Activated T-helper 2 cell treated with anti-CD3 and anti-CD28 coated beads, Interferon-gamma antibody, Interleukin-2, Interleukin-4, amounts not matched to agents 10 μg/mL and 5 μg/mL and 100 μg/mL, durations not matched to agents 14 hours and 24 hours and 36 hours (primary cell): Measurements from ENCODE around the gene ZNF367. TPM values are rescaled to one million over a fixed set of nuclear protein-coding genes. Genes with fewer than 3 reads are reported as not detected.

ENCODE experiments used
- DNase-seq: peaks from one replicate; pipeline ENCODE4 v3.0.0; 2021; ENCODE audit warnings: low spot score
- H3K27ac Mint-ChIP-seq: one replicate; pipeline ENCODE4 v1.8.0; 2021; ENCODE audit warnings: mixed read lengths
- H3K27me3 Mint-ChIP-seq: one replicate; pipeline ENCODE4 v1.8.0; 2021; ENCODE audit warnings: low read depth, mixed read lengths
- H3K36me3 Mint-ChIP-seq: one replicate; pipeline ENCODE4 v1.8.0; 2021; ENCODE audit warnings: low read depth, mixed read lengths
- H3K4me1 Mint-ChIP-seq: one replicate; pipeline ENCODE4 v1.8.0; 2021; ENCODE audit warnings: low read depth, mixed read lengths
- H3K4me3 Mint-ChIP-seq: one replicate; pipeline ENCODE4 v1.8.0; 2021; ENCODE audit warnings: low read depth, mild to moderate bottlenecking, moderate library complexity, mixed read lengths
- H3K9me3 Mint-ChIP-seq: one replicate; pipeline ENCODE4 v1.8.0; 2021; ENCODE audit warnings: mixed read lengths
- intact Hi-C: fragments of 100-400 bp; cut with micrococcal nuclease; formaldehyde crosslinking; loops from one replicate; pipeline ENCODE4 v1.15.1; 2023
- total RNA-seq: library from RNA; stranded (reverse); gene quantifications from 2 replicates; pipeline ENCODE4 v1.2.3, GENCODE V29; 2022

Gene ZNF367
- total RNA-seq, 1 donor from 2014 or later, result 19.6 TPM

GRCh38 chr9:96449845-96450612 lies 31.9 kb upstream of the ZNF367 start, which contains the start of gene HABP4:
Gene HABP4, plus strand, starts transcription at chr9:96450169. Its CDS starts 111 bp downstream, at chr9:96450280.
- DNase-seq, result peak; percentile 93
- Mint-ChIP-seq H3K27me3 (peaks cover 11% of the 10 kb centered on the region), H3K9me3 (no peaks in the 10 kb centered on the region), H3K4me3 (peak within 1 kb of the TSS; percentile 86), H3K4me1 (peaks cover 28% of the 10 kb centered on the region), H3K27ac (no peak within 1 kb of the TSS), H3K36me3 (peaks cover 3% of the 10 kb centered on the region)
- intact Hi-C loops, result loop anchor here (1.0 to 10.0 kb wide), 4 partner anchors 29 to 405 kb away; partner anchors contain the start of genes ZNF367 and ZNF782

DNA sequence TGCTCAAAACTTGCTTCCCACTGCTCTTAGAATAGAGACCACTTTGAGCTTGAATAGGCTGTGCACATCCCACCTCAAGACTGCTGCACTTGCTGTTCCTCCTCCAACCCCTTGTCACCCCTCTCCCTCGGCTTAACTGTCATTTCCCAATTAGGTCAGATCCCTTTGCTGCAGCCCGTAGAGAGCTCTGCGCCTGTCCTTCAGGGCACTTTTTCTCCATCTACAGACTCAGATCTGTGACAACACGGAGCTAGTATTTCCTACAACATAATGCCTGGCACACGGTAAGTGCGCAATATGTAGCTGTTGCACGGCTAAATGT lies 31.3 kb upstream of the ZNF367 start:
- DNase-seq, result no peak
- Mint-ChIP-seq H3K4me3 (peak overlapping the region; percentile 64), H3K36me3 (peaks cover 3% of the 10 kb centered on the region), H3K27ac (no peak overlapping the region), H3K27me3 (peaks cover 11% of the 10 kb centered on the region), H3K9me3 (no peaks in the 10 kb centered on the region), H3K4me1 (peaks cover 28% of the 10 kb centered on the region)
- intact Hi-C loops, result loop anchor here (1.0 to 10.0 kb wide), 2 partner anchors 31 to 405 kb away; partner anchors contain the start of genes ZNF367 and ZNF782

- Mint-ChIP-seq H3K27me3 (peaks cover 11% of the 10 kb centered on the region), H3K4me3 (no peak overlapping the region), H3K9me3 (no peaks in the 10 kb centered on the region), H3K27ac (no peak overlapping the region), H3K4me1 (peaks cover 26% of the 10 kb centered on the region), H3K36me3 (peaks cover 1% of the 10 kb centered on the region)
- no peak for DNase-seq
- intact Hi-C loops, result loop anchor here (1.0 to 10.0 kb wide), 2 partner anchors 30 to 406 kb away; partner anchors contain the start of genes ZNF367 and ZNF782
Observed at GRCh38 chr9:96448546-96449170, 30.5 kb upstream of the ZNF367 start.

DNA sequence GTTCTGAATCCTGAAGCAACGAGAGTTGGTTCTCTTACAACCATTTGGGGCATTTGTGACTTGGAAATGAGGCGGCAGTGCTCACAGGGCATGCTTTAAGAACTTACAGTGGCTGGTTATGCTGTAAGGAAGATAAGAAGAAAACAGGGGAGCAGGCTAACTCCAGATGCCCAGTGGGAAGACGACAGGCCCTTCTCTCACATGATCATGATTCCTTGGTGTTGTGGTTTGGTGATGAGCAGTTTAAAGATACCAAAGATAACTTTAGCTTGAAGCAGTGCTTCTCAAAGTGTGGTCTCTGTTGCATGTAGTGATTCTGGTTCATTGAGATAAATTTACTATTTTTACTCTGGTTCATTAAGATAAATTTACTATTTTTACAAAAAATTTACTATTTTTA lies 29.2 kb upstream of the ZNF367 start:
- Mint-ChIP-seq H3K9me3 (no peaks in the 10 kb centered on the region), H3K27me3 (peaks cover 11% of the 10 kb centered on the region), H3K4me1 (peaks cover 21% of the 10 kb centered on the region), H3K4me3 (no peak overlapping the region), H3K27ac (no peak overlapping the region), H3K36me3 (no peaks in the 10 kb centered on the region)
- no peak for DNase-seq
- intact Hi-C loops, result loop anchor here (10.0 kb wide), 1 partner anchor 407 kb away; the partner anchor contains the start of gene ZNF782

GRCh38 chr9:96442491-96442890 lies 24.3 kb upstream of the ZNF367 start:
- intact Hi-C loops, result loop anchor here (5.0 to 10.0 kb wide), 2 partner anchors 210 to 412 kb away; partner anchors contain the start of gene ZNF782
- H3K27ac Mint-ChIP-seq, result no peak overlapping the region

GRCh38 chr9:96441798-96442445 lies 23.8 kb upstream of the ZNF367 start:
- no peak overlapping the region for H3K4me3 Mint-ChIP-seq
- DNase-seq, result no peak
- peaks cover 3% of the 10 kb centered on the region for H3K4me1 Mint-ChIP-seq
- no peaks in the 10 kb centered on the region for H3K36me3 Mint-ChIP-seq
- H3K27ac Mint-ChIP-seq, result no peak overlapping the region
- intact Hi-C loops, result loop anchor here (5.0 to 10.0 kb wide), 2 partner anchors 210 to 413 kb away; partner anchors contain the start of gene ZNF782
- no peaks in the 10 kb centered on the region for H3K9me3 Mint-ChIP-seq
- no peaks in the 10 kb centered on the region for H3K27me3 Mint-ChIP-seq

More at GRCh38 chr9:96442491-96442890, 24.3 kb upstream of the ZNF367 start:
- H3K4me3 Mint-ChIP-seq, result no peak overlapping the region
- DNase-seq, result no peak
- H3K27me3 Mint-ChIP-seq, result no peaks in the 10 kb centered on the region
- H3K4me1 Mint-ChIP-seq, result peaks cover 7% of the 10 kb centered on the region
- H3K36me3 Mint-ChIP-seq, result no peaks in the 10 kb centered on the region
- no peaks in the 10 kb centered on the region for H3K9me3 Mint-ChIP-seq

DNA sequence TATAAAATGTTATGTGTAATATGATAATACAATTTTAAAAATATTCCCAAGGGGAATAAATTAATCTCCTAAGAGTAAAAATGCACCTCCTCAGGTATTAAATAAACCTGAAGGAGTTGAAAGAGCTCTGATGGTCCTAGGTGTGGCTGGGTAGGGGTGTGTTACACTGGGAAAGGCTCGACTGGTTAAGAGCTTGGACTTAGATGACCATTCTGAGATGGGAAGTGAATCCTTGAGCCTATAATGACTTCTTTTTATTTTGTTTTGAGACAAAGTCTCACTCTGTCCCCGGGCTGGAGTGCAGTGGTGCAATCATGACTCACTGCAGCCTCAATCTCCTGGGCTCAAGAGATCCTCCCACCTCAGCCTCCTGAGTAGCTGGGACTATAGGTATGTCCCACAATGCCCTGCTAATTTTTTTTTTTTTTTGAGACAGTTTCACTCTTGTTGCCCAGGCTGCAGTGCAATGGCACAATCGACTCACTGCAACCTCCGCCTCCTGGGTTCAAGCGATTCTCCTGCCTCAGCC lies 22.6 kb upstream of the ZNF367 start:
- intact Hi-C loops, result loop anchor here (5.0 to 10.0 kb wide), 2 partner anchors 212 to 414 kb away; partner anchors contain the start of gene ZNF782
- Mint-ChIP-seq H3K27ac (no peak overlapping the region), H3K9me3 (no peaks in the 10 kb centered on the region), H3K4me1 (no peaks in the 10 kb centered on the region), H3K4me3 (no peak overlapping the region), H3K36me3 (no peaks in the 10 kb centered on the region), H3K27me3 (no peaks in the 10 kb centered on the region)
- no peak for DNase-seq

GRCh38 chr9:96437454-96437853 lies 19.3 kb upstream of the ZNF367 start:
- Mint-ChIP-seq H3K27me3 (peaks cover 2% of the 10 kb centered on the region), H3K27ac (no peak overlapping the region), H3K9me3 (no peaks in the 10 kb centered on the region), H3K4me1 (no peaks in the 10 kb centered on the region), H3K4me3 (no peak overlapping the region), H3K36me3 (no peaks in the 10 kb centered on the region)
- intact Hi-C loops, result no loop called here
- DNase-seq, result no peak

DNA sequence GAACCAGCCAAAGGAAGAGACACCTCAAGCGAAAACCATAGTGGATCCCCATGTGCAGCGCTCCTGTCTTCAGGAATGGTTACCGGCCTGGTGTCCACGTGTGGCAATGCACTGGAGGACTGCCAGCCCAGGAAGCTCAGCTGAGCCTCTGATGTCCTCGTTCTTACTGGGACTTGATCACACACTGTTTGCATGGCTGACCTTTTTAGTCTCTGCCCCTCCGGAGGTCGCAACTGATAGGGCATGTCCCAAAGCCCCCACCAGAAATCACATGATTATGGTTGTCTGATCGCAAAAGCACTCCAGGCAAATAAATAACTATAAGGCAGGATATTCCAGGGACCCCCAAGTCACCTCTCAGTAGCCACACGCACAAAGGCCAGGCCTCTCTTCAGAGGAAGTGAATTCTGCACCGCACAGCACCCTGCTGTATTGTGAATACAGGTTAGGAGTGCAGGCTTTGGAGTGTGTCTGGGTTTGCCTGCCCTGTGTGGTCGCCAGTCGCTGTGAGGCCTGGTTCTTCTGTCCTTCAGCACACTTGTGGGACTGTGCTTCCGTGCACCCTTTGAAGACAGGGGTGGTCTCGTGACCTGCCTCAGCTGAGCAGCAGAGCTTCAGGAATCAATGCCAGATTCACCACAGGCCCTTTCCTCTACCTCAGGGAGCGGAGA lies 18.4 kb upstream of the ZNF367 start:
- Mint-ChIP-seq H3K27me3 (peaks cover 2% of the 10 kb centered on the region), H3K36me3 (no peaks in the 10 kb centered on the region), H3K4me1 (no peaks in the 10 kb centered on the region), H3K9me3 (no peaks in the 10 kb centered on the region), H3K4me3 (no peak overlapping the region), H3K27ac (no peak overlapping the region)
- intact Hi-C loops, result no loop called here
- DNase-seq, result no peak

DNA sequence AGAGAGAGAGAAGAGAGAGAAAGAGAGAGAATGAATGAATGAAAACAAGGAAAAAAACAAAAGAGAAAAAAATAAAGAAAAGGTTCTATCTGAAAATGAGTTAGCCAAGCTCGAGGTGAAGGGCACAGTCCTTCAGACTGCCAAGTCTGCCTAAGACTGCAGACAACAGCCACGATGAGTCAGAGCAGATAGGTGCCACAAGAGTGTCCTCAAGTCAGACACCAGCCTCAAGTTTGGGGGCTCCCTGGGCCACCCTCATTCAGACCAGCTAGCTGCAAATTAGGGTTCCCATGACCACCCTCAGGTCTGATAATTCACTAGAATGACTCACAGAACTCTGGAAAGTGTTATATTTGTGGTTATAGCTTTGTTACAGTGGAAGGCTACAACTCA lies 17.9 kb upstream of the ZNF367 start:
- no peaks in the 10 kb centered on the region for H3K9me3 Mint-ChIP-seq
- no peak overlapping the region for H3K27ac Mint-ChIP-seq
- no peak for DNase-seq
- intact Hi-C loops, result no loop called here
- H3K36me3 Mint-ChIP-seq, result no peaks in the 10 kb centered on the region
- peaks cover 2% of the 10 kb centered on the region for H3K27me3 Mint-ChIP-seq
- H3K4me3 Mint-ChIP-seq, result no peak overlapping the region
- no peaks in the 10 kb centered on the region for H3K4me1 Mint-ChIP-seq

GRCh38 chr9:96435345-96435744 lies 17.2 kb upstream of the ZNF367 start:
- H3K9me3 Mint-ChIP-seq, result no peaks in the 10 kb centered on the region
- H3K27me3 Mint-ChIP-seq, result peaks cover 3% of the 10 kb centered on the region
- no peaks in the 10 kb centered on the region for H3K4me1 Mint-ChIP-seq
- H3K36me3 Mint-ChIP-seq, result no peaks in the 10 kb centered on the region
- intact Hi-C loops, result no loop called here
- no peak overlapping the region for H3K27ac Mint-ChIP-seq
- no peak overlapping the region for H3K4me3 Mint-ChIP-seq
- DNase-seq, result no peak

- no peaks in the 10 kb centered on the region for H3K9me3 Mint-ChIP-seq
- DNase-seq, result no peak
- peaks cover 10% of the 10 kb centered on the region for H3K27me3 Mint-ChIP-seq
- intact Hi-C loops, result no loop called here
- H3K36me3 Mint-ChIP-seq, result no peaks in the 10 kb centered on the region
- H3K4me3 Mint-ChIP-seq, result no peak overlapping the region
- H3K4me1 Mint-ChIP-seq, result peaks cover 4% of the 10 kb centered on the region
- H3K27ac Mint-ChIP-seq, result no peak overlapping the region
Observed at GRCh38 chr9:96430377-96430776, 12.2 kb upstream of the ZNF367 start.
